GM21381 (cell line): ENCODE measurements around the gene AGBL5.
A peak's percentile ranks its signal among the peaks of the same experiment; 100 is the strongest.

Source experiments
- ATAC-seq: cut with Tn5 transposase; IDR thresholded peaks from one replicate; pipeline ENCODE4 v1.9.1; 2021; ENCODE audit warnings: mild to moderate bottlenecking, moderate library complexity; ENCODE audit not compliant: unreplicated experiment

AGBL5 gene

GRCh38 chr2:27049422-27050280, 1.8 kb upstream of the AGBL5 start:
- peak; percentile 16 for ATAC-seq

- peak; percentile 49 for ATAC-seq
Observed at GRCh38 chr2:27050281-27050995, 1.0 kb upstream of the AGBL5 start.

GRCh38 chr2:27051902-27052645, 606 bp downstream of the AGBL5 start:
- no peak for ATAC-seq

- no peak for ATAC-seq
Observed at GRCh38 chr2:27053321-27053720, 1.9 kb downstream of the AGBL5 start.

DNA sequence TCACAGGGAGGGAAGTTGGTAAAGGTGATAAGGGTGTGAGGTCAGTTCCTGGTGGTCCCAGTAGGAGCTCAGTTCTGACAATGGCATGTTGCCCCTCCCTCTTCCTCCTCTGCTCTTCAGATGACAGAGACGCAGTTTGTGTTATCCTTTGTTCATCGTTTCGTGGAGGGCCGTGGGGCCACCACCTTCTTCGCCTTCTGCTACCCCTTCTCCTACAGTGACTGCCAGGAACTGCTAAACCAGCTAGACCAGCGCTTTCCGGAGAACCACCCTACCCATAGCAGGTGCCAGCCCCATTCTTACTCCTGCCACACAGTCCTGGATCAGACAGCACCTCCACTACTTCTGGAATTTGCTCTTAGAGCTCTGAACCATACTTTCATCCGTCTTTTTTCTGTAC, 2.3 kb downstream of the AGBL5 start:
- no peak for ATAC-seq

DNA sequence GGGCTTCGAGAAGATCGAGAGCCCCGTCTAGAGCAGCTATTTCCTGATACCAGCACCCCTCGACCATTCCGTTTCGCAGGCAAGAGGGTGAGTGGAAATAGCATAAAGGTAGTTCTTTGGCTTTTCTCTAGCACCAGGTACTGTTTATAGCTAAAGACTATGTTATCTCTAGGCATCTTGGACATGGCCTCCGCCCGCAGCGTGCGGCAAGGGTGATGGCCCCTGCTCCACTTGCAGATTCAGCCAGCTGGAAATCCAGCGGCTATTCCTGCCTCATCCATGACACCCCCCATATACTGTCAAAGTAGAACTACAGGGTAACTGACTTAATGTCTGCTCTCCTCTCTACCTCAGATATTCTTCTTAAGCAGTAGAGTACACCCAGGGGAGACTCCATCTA, 3.3 kb downstream of the AGBL5 start:
- ATAC-seq = no peak

DNA sequence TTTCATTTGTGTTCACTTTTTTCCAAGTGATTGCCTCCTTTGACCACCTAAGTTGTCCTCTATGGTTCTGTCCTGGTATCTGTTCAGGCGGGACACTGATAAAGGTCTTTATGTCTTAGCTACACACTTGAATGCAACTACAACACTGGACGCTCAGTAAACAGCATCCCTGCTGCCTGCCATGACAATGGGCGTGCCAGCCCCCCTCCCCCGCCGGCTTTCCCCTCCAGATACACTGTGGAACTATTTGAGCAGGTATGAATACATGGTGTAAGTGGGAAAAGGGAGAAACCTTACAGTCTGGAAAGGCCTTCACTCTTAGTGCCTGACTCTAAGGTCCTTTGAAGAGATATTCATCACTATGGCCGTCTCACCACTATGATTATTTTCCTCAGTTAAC, 5.7 kb downstream of the AGBL5 start:
- ATAC-seq = no peak

DNA sequence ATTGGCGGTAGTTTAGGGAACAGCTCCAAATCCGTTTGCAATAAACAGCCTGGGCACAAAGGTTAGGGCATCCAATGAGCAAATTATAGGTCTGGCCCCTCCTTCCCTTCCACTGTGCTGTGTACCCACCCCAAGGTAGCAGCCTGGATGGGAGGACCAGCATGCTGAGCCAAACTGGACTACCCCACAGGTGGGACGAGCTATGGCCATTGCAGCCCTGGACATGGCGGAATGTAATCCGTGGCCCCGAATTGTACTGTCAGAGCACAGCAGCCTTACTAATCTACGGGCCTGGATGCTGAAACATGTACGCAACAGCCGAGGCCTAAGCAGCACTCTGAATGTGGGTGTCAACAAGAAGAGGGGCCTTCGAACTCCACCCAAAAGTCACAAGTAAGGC, 6.7 kb downstream of the AGBL5 start:
- no peak for ATAC-seq

- no peak for ATAC-seq
Observed at GRCh38 chr2:27059141-27059820, 7.8 kb downstream of the AGBL5 start.

GRCh38 chr2:27060323-27060722, 8.9 kb downstream of the AGBL5 start:
- no peak for ATAC-seq

DNA sequence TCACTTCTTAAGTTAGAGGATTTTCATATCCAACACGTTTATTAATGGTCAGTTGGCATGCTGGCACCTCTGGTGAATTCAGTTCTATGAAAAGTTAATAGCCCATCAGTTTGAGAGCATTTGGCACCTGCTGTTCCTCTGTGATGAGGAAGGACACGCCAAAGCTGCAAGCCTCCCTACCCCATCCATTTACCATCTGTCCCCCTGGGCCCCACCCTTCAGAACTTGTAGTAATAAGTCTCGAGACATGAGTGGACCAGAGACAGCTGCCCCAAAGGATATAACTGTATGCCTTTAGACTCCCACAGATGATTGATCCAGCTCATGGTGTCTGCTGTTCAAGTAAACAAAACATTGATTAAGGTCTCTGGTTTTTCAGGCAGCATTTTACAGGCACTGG, 13.7 kb downstream of the AGBL5 start:
- no peak for ATAC-seq

DNA sequence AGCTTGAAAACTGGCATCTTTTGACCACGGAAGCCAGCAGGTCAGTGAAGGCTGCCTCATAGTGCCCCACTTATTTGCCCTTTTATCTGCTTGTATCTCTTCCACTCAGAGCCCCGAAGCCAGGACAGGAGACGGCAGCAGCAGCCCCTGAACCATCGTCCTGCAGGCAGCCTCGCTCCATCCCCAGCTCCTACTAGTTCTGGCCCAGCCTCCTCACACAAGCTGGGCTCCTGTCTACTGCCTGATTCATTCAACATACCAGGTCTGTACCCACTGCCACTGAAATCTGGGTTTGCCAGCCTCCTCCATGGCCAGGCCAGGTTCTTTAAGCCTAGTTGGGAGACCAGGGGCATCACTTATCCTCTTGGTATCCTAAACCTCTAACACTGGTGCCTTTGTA, 15.9 kb downstream of the AGBL5 start:
- no peak for ATAC-seq

DNA sequence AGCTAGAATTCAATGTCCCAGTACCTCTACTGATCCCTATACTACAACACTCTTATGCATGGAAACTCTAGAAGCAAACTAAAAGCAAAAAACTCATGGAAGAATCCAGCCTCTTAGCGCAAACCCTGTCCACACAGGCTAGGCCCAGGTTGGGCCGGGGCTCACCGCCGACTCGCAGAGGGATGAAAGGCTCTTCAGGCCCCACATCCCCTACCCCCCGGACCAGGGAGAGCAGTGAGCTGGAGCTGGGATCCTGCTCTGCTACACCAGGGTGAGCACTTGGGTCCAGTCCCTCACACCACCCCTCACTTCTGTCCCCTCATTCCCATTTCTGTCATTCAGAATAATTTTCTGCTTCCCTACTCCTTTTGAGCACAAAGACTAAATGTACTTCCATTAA, 18.0 kb downstream of the AGBL5 start:
- ATAC-seq = no peak

- ATAC-seq = no peak
Observed at GRCh38 chr2:27069961-27070618, 18.6 kb downstream of the AGBL5 start.

DNA sequence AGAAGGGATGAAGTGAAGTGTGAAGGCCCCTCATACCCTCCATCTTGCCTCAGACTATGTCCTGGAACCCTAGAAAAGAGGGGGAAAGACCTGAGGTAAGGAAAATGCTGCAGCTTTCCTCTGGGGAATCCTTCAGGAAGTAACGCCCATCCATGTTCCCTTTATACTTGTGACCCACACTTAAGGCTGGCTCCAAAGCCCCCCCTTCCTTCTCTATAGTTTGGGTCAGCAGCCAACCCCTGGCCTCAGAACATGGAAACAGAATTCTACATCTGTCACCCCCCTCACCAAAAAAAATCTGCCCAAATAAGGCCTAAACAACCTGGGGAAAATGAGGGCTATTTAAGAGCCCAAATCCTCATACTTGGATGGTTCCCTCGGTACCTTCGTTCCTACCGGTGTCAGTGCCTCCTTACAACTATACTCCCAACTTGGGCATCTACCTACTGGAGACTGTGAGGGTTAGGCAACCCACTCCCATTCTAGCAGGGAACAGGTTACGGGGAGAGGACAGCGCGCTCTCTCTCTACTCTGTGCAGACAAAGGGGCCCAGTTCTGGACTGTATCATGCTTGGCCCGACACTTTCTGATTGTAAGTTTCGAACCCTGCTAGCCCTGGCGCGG, 19.3 kb downstream of the AGBL5 start:
- ATAC-seq = no peak

DNA sequence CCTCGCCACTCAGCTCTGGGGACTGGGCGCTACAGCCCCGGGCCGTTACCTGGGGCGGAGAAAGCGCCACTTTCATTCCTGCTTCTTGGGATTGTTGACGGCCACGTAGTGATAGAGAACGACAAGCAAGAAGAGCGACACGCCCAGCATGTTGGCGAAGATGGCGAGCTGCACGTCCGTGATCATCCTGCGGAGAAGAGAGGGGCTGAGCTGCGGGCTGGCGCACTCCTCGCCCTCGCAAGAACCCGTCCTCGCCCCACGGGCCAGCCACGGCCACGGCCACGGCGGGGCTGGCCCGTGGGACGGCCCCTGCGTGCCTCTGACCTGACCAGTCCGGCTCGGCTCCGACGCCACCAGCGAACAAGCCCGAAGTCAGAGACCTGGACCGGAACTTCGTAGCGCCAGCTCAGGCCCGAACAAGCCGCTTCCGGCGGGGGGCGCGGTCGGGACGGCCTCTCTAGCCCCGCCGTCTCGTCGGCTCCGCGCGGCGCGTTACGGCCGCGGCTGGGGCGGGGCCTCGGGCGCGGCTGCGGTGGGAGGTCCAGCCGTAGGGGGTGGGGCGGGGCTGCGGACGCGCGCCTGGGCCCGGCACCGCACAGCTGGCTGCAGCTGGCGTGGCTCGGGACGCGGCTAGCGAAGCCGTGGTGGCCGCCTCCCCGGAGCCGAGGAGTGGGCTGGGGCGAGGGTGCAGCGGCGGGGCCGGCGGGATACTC, 20.0 kb downstream of the AGBL5 start, which contains the start of gene OST4:
Gene OST4 (minus strand): TSS at position 378 of the 713 bp plus-strand sequence.
- peak; percentile 91 for ATAC-seq

- ATAC-seq = peak; percentile 2
Observed at GRCh38 chr2:27071990-27072830, 20.7 kb downstream of the AGBL5 start.

GRCh38 chr2:27072920-27073319, 21.5 kb downstream of the AGBL5 start:
- ATAC-seq = no peak
